HepG2 (cell line): ENCODE data around the gene CD46. TPM values are rescaled to one million over a fixed set of nuclear protein-coding genes. Genes with fewer than 3 reads are reported as not detected.
A peak's percentile ranks its signal among the peaks of the same experiment; 100 is the strongest.

Experiments used
- ATAC-seq: fragments of 200-7000 bp; cut with Tn5 transposase; 3 replicates; pipeline ENCODE4 v1.9.1; 2020; ENCODE audit warnings: mild to moderate bottlenecking, moderate library complexity
- BruUV-seq: library from RNA; stranded (reverse); fragments of 400-500 nt; replicated peaks from 2 replicates; lab custom pipeline; 2021; lab: Mats Ljungman, UMichigan
- CTCF ChIA-PET: fragments of 300-600 bp; formaldehyde crosslinking; extraction: SDS; loops from one replicate; lab custom pipeline; 2021; ENCODE audit warnings: low total read pairs, inconsistent platforms, low intra/inter-chr PET ratio; lab: Yijun Ruan, JAX
- POLR2A ChIA-PET: fragments of 350-600 bp; sonication (Branson Sonifier 250); formaldehyde crosslinking; loops from one replicate; lab custom pipeline; 2020; ENCODE audit warnings: antibody characterized with exemption, inconsistent platforms; lab: Yijun Ruan, JAX
- DNase-seq: peaks from one replicate; pipeline ENCODE4 v3.0.0-alpha.2; 2015; ENCODE audit warnings: low spot score
- FAIRE-seq: peaks from 3 replicates; lab custom pipeline; 2011; peaks lifted over from hg19 to GRCh38; lab: Jason Lieb, UNC
- H2AFZ ChIP-seq: one replicate; pipeline ENCODE4 v1.6.1; 2011; ENCODE audit warnings: low read length, inconsistent platforms
- H3K27ac ChIP-seq: fragments of 300-600 bp; 3 replicates; pipeline ENCODE4 v1.8.0; 2011; ENCODE audit warnings: mixed run types, mild to moderate bottlenecking, mixed read lengths, low read length, inconsistent platforms; ENCODE audit not compliant: insufficient read depth; ENCODE audit errors: extremely low read length
- H3K27me3 ChIP-seq, 2 experiments: fragments of 200-600 bp in 1 of 2; 2 replicates in 1 of 2; 3 replicates in 1 of 2; pipeline versions ENCODE4 v1.6.0 to v1.8.0; 2011; ENCODE audit warnings: low read length in 2 of 2, mild to moderate bottlenecking in 2 of 2, moderate library complexity in 2 of 2, inconsistent platforms in 1 of 2; ENCODE audit not compliant: insufficient read depth in 2 of 2, control insufficient read depth in 1 of 2
- H3K36me3 ChIP-seq, 2 experiments: fragments of 200-600 bp in 1 of 2; replicated peaks in 1 of 2; 2 replicates in 1 of 2; 3 replicates in 1 of 2; pipeline versions ENCODE4 v1.5.1 to v1.8.0; 2011; ENCODE audit warnings: low read length in 2 of 2, inconsistent platforms in 1 of 2; ENCODE audit not compliant: insufficient read depth in 2 of 2, control insufficient read depth in 1 of 2
- H3K4me1 ChIP-seq: 2 replicates; pipeline ENCODE4 v1.5.1; 2012; ENCODE audit warnings: low read length, inconsistent platforms; ENCODE audit not compliant: insufficient read depth
- H3K4me2 ChIP-seq: 2 replicates; pipeline ENCODE4 v1.6.0; 2011; ENCODE audit warnings: low read depth, low read length, inconsistent platforms
- H3K4me3 ChIP-seq, 3 experiments: fragments of 200-600 bp in 1 of 3; sonication (generic), shearing (Covaris generic) in 1 of 3; replicated peaks in 1 of 3; 2 replicates each; pipeline ENCODE4 v1.5.1; 2011 to 2016; ENCODE audit warnings: low read length in 3 of 3, inconsistent platforms in 2 of 3, low read depth in 2 of 3, mild to moderate bottlenecking in 2 of 3, control low read depth in 1 of 3, mixed read lengths in 1 of 3; ENCODE audit not compliant: insufficient read depth in 1 of 3
- H3K79me2 ChIP-seq: one replicate; pipeline ENCODE4 v1.6.1; 2011; ENCODE audit warnings: low read length, inconsistent platforms; ENCODE audit not compliant: insufficient read depth
- H3K9ac ChIP-seq: 2 replicates; pipeline ENCODE4 v1.6.0; 2011; ENCODE audit warnings: mild to moderate bottlenecking, low read depth, low read length, inconsistent platforms; ENCODE audit not compliant: insufficient read depth
- H3K9me3 ChIP-seq: 2 replicates; pipeline ENCODE4 v1.5.1; 2012; ENCODE audit warnings: mild to moderate bottlenecking, low read length
- H4K20me1 ChIP-seq: 2 replicates; pipeline ENCODE4 v1.6.0; 2011; ENCODE audit warnings: inconsistent platforms, mild to moderate bottlenecking, low read length, moderate library complexity; ENCODE audit not compliant: insufficient read depth
- CREM ChIP-seq, 2 experiments: sonication (generic) in 1 of 2; formaldehyde crosslinking in 1 of 2; IDR thresholded peaks; 2 replicates each; pipeline versions ENCODE4 v1.4.0 to v1.6.1; 2016 to 2020; ENCODE audit warnings: antibody characterized with exemption in 1 of 2, mild to moderate bottlenecking in 1 of 2, missing genetic modification reagents in 1 of 2
- CTCF ChIP-seq: sonication (generic); formaldehyde crosslinking; IDR thresholded peaks from 2 replicates; pipeline ENCODE4 v1.5.0; 2020; ENCODE audit warnings: mild to moderate bottlenecking, missing genetic modification reagents, moderate library complexity
- FOXC1 ChIP-seq: sonication (generic); formaldehyde crosslinking; IDR thresholded peaks from 2 replicates; pipeline ENCODE4 v1.8.0; 2022; ENCODE audit warnings: mild to moderate bottlenecking, missing genetic modification reagents, borderline replicate concordance
- FOXK2 ChIP-seq: fragments of 450-650 bp; IDR thresholded peaks from 2 replicates; pipeline ENCODE4 v1.6.1; 2016
- GATAD1 ChIP-seq: IDR thresholded peaks from 2 replicates; pipeline ENCODE4 v1.6.1; 2016; ENCODE audit warnings: missing genetic modification reagents, missing compliant biosample characterization
- JUNB ChIP-seq: sonication (generic); formaldehyde crosslinking; IDR thresholded peaks from 2 replicates; pipeline ENCODE4 v1.8.0; 2022; ENCODE audit warnings: missing genetic modification reagents, mild to moderate bottlenecking, borderline replicate concordance
- RFX1 ChIP-seq: fragments of 450-650 bp; IDR thresholded peaks from 2 replicates; pipeline ENCODE4 v1.6.1; 2017
- SAP130 ChIP-seq: IDR thresholded peaks from 2 replicates; pipeline ENCODE4 v1.6.1; 2016; ENCODE audit warnings: low read depth
- SMAD3 ChIP-seq: sonication (generic); formaldehyde crosslinking; IDR thresholded peaks from 2 replicates; pipeline ENCODE4 v1.4.0; 2020; ENCODE audit warnings: missing genetic modification reagents
- SPEN ChIP-seq: sonication (generic); formaldehyde crosslinking; IDR thresholded peaks from 2 replicates; pipeline ENCODE4 v1.5.1; 2020; ENCODE audit warnings: low read depth, mild to moderate bottlenecking, missing genetic modification reagents
- STAG1 ChIP-seq: sonication (generic); formaldehyde crosslinking; IDR thresholded peaks from 2 replicates; pipeline ENCODE4 v1.4.0; 2020; ENCODE audit warnings: missing genetic modification reagents
- ZGPAT ChIP-seq: IDR thresholded peaks from 2 replicates; pipeline ENCODE4 v1.6.1; 2016; ENCODE audit warnings: mild to moderate bottlenecking
- ZNF17 ChIP-seq: sonication (generic); formaldehyde crosslinking; IDR thresholded peaks from 2 replicates; pipeline ENCODE4 v1.5.0; 2020; ENCODE audit warnings: mild to moderate bottlenecking, missing genetic modification reagents
- ZNF335 ChIP-seq: sonication (generic); formaldehyde crosslinking; IDR thresholded peaks from 2 replicates; pipeline ENCODE4 v1.4.0; 2020; ENCODE audit warnings: missing genetic modification reagents
- ZNF629 ChIP-seq: sonication (generic); formaldehyde crosslinking; conservative IDR thresholded peaks from 2 replicates; pipeline ENCODE4 v1.5.0; 2020; ENCODE audit warnings: missing genetic modification reagents
- ZNF772 ChIP-seq: sonication (generic); formaldehyde crosslinking; IDR thresholded peaks from 2 replicates; pipeline ENCODE4 v1.5.0; 2020; ENCODE audit warnings: mild to moderate bottlenecking, missing genetic modification reagents
- ZNF781 ChIP-seq: sonication (generic); formaldehyde crosslinking; IDR thresholded peaks from 2 replicates; pipeline ENCODE4 v1.5.1; 2020; ENCODE audit warnings: borderline replicate concordance, mild to moderate bottlenecking, missing genetic modification reagents; ENCODE audit errors: not compliant biosample characterization
- WGBS: methylation state at CpG from one replicate; pipeline ENCODE4 v1.1.6; 2017; ENCODE audit warnings: low lambda C conversion rate; 5-methylcytosine and 5-hydroxymethylcytosine counted together
- in situ Hi-C: cut with HindIII; loops from 2 replicates; pipeline ENCODE4 v1.10.0; 2017; ENCODE audit warnings: low pct_unique_long_range_greater_than_20kb; ENCODE audit not compliant: extremely low pct_ligation_motif_present
- intact Hi-C: fragments of 100-400 bp; cut with micrococcal nuclease; formaldehyde crosslinking; loops from one replicate; pipeline ENCODE4 v1.10.0; 2022; ENCODE audit not compliant: unreplicated experiment
- polyA plus RNA-seq, 8 experiments: library from polyadenylated mRNA; depleted of rRNA in 3 of 8; stranded (reverse) in 7 of 8; unstranded in 1 of 8; fragments of >200 nt; fragmentation: Illumina TruSeq in 4 of 8; extraction: Trizol in 4 of 8; gene quantifications; 2 replicates each; pipeline versions ENCODE4 v1.2.1 to v1.2.3, GENCODE V29; 2011 to 2016; ENCODE audit warnings: low read depth in 4 of 8, missing spikeins in 1 of 8, mixed read lengths in 1 of 8; ENCODE audit not compliant: insufficient read depth in 1 of 8
- total RNA-seq, 5 experiments: library from RNA; depleted of rRNA; stranded (reverse); fragments of >200 nt; fragmentation: Illumina TruSeq; extraction: Trizol; gene quantifications; 2 replicates each; pipeline ENCODE4 v1.2.3, GENCODE V29; 2016; ENCODE audit warnings: low read depth in 1 of 5
- TF ChIP-seq, protein P1 (sequence below): sonication (generic); formaldehyde crosslinking; conservative IDR thresholded peaks from 2 replicates; pipeline ENCODE4 v1.4.0; 2020; ENCODE audit warnings: mild to moderate bottlenecking, missing genetic modification reagents, moderate library complexity
- TF ChIP-seq, protein P2 (sequence below): sonication (generic); formaldehyde crosslinking; IDR thresholded peaks from 2 replicates; pipeline ENCODE4 v1.5.1; 2020; ENCODE audit warnings: mild to moderate bottlenecking, moderate library complexity, missing genetic modification reagents

Gene CD46
- total and polyA plus RNA-seq, 2 of the 13 experiments (the other 11 are each of a cell fraction or from before 2014, with no cell fraction given) = 130 to 277 TPM

- no TSS peak for BruUV-seq
- intact Hi-C loops = loop anchor here (5.0 kb wide), 1 partner anchor 256 kb away; no protein-coding TSS in a partner anchor
- ChIA-PET CTCF (no interaction called here), POLR2A (no interaction called here)
- Histone ChIP-seq H3K27me3 (no peaks in the 10 kb centered on the region), H3K4me2 (no peak overlapping the region), H3K9me3 (no peaks in the 10 kb centered on the region), H3K9ac (no peak overlapping the region), H3K36me3 (no peaks in the 10 kb centered on the region), H4K20me1 (no peaks in the 10 kb centered on the region), H3K79me2 (no peaks in the 10 kb centered on the region), H3K4me3 (no peak overlapping the region), H3K4me1 (no peaks in the 10 kb centered on the region), H3K27ac (no peak overlapping the region), H2AFZ (no peak overlapping the region)
- in situ Hi-C loops = no loop called here
- 0% methylated on average over 5 of the region's 5 CpGs for WGBS
- FAIRE-seq (no peak), ATAC-seq (peak; percentile 71), DNase-seq (peak; percentile 20)
- TF ChIP-seq ZNF772 (CRISPR knock-in tag) (no peak), STAG1 (peak; percentile 37), RFX1 (peak; percentile 50; the same call in 1 of the 2 replicates), SAP130 (CRISPR knock-in tag) (peak; percentile 41; the same call in 1 of the 2 replicates), SPEN (CRISPR knock-in tag) (no peak), ZGPAT (no peak), GATAD1 (CRISPR knock-in tag) (no peak), ZNF335 (no peak), SMAD3 (CRISPR knock-in tag) (no peak), FOXC1 (no peak), CTCF (CRISPR knock-in tag) (peak; percentile 28; the same call in 1 of the 2 replicates), FOXK2 (no peak), ZNF629 (CRISPR knock-in tag) (no peak), JUNB (no peak), ZNF17 (no peak), ZNF781 (CRISPR knock-in tag) (no peak), CREM (IDR thresholded peaks at IDR 0.05) (no peak), CREM (CRISPR knock-in tag; IDR thresholded peaks at IDR 0.05) (no peak)
- TF ChIP-seq, protein P1, sequence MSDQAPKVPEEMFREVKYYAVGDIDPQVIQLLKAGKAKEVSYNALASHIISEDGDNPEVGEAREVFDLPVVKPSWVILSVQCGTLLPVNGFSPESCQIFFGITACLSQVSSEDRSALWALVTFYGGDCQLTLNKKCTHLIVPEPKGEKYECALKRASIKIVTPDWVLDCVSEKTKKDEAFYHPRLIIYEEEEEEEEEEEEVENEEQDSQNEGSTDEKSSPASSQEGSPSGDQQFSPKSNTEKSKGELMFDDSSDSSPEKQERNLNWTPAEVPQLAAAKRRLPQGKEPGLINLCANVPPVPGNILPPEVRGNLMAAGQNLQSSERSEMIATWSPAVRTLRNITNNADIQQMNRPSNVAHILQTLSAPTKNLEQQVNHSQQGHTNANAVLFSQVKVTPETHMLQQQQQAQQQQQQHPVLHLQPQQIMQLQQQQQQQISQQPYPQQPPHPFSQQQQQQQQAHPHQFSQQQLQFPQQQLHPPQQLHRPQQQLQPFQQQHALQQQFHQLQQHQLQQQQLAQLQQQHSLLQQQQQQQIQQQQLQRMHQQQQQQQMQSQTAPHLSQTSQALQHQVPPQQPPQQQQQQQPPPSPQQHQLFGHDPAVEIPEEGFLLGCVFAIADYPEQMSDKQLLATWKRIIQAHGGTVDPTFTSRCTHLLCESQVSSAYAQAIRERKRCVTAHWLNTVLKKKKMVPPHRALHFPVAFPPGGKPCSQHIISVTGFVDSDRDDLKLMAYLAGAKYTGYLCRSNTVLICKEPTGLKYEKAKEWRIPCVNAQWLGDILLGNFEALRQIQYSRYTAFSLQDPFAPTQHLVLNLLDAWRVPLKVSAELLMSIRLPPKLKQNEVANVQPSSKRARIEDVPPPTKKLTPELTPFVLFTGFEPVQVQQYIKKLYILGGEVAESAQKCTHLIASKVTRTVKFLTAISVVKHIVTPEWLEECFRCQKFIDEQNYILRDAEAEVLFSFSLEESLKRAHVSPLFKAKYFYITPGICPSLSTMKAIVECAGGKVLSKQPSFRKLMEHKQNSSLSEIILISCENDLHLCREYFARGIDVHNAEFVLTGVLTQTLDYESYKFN = no peak
- TF ChIP-seq, protein P2, sequence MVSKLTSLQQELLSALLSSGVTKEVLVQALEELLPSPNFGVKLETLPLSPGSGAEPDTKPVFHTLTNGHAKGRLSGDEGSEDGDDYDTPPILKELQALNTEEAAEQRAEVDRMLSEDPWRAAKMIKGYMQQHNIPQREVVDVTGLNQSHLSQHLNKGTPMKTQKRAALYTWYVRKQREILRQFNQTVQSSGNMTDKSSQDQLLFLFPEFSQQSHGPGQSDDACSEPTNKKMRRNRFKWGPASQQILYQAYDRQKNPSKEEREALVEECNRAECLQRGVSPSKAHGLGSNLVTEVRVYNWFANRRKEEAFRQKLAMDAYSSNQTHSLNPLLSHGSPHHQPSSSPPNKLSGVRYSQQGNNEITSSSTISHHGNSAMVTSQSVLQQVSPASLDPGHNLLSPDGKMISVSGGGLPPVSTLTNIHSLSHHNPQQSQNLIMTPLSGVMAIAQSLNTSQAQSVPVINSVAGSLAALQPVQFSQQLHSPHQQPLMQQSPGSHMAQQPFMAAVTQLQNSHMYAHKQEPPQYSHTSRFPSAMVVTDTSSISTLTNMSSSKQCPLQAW = no peak
These were observed 40.6 kb upstream of the CD46 start for GRCh38 chr1:207711285-207711684.
